Fibroblast of lung (primary cell): ENCODE results near the gene RFC4. TPM values are rescaled to one million over a fixed set of nuclear protein-coding genes. Genes with fewer than 3 reads are reported as not detected.

Experiments
- DNase-seq, 2 donors: peaks; one replicate each; pipeline versions ENCODE4 v3.0.0 to v3.0.0-alpha.2; 2010; ENCODE audit warnings: low read depth in 2 of 2
- H2AFZ ChIP-seq: 2 replicates; pipeline ENCODE4 v1.5.1; 2012; ENCODE audit warnings: low read length, control low read depth, inconsistent platforms
- H3K27ac ChIP-seq: 2 replicates; pipeline ENCODE4 v1.5.1; 2011; ENCODE audit warnings: low read length, control low read depth; ENCODE audit not compliant: insufficient read depth
- H3K27me3 ChIP-seq: 2 replicates; pipeline ENCODE4 v1.5.1; 2011; ENCODE audit warnings: mild to moderate bottlenecking, low read length; ENCODE audit not compliant: control insufficient read depth, insufficient read depth
- H3K36me3 ChIP-seq: 2 replicates; pipeline ENCODE4 v1.5.1; 2011; ENCODE audit warnings: low read length; ENCODE audit not compliant: control insufficient read depth, insufficient read depth
- H3K4me1 ChIP-seq: 2 replicates; pipeline ENCODE4 v1.5.1; 2011; ENCODE audit warnings: low read length; ENCODE audit not compliant: control insufficient read depth, insufficient read depth; ENCODE audit errors: extremely low read depth
- H3K4me2 ChIP-seq: 2 replicates; pipeline ENCODE4 v1.5.1; 2011; ENCODE audit warnings: low read length, control low read depth; ENCODE audit not compliant: insufficient read depth; ENCODE audit errors: extremely low read depth
- H3K4me3 ChIP-seq, 4 experiments: fragments of 200-600 bp in 1 of 4; sonication (generic) in 1 of 4; replicated peaks in 1 of 4; 2 replicates each; pipeline ENCODE4 v1.5.1; 2011 to 2016; ENCODE audit warnings: low read length in 4 of 4, low read depth in 3 of 4, mild to moderate bottlenecking in 3 of 4, control low read depth in 2 of 4, inconsistent platforms in 1 of 4, mixed read lengths in 1 of 4; ENCODE audit not compliant: insufficient read depth in 1 of 4; ENCODE audit errors: control extremely low read depth in 1 of 4
- H3K79me2 ChIP-seq: 2 replicates; pipeline ENCODE4 v1.5.1; 2012; ENCODE audit warnings: mild to moderate bottlenecking, low read length, inconsistent platforms; ENCODE audit not compliant: control insufficient read depth, insufficient read depth
- H3K9ac ChIP-seq: 2 replicates; pipeline ENCODE4 v1.5.1; 2011; ENCODE audit warnings: mild to moderate bottlenecking, low read length, control low read depth; ENCODE audit not compliant: insufficient read depth
- H3K9me3 ChIP-seq: 2 replicates; pipeline ENCODE4 v1.5.1; 2012; ENCODE audit warnings: low read depth, low read length; ENCODE audit not compliant: control insufficient read depth, insufficient read depth
- H4K20me1 ChIP-seq: 2 replicates; pipeline ENCODE4 v1.5.1; 2011; ENCODE audit warnings: low read length; ENCODE audit not compliant: control insufficient read depth, insufficient read depth; ENCODE audit errors: extremely low read depth
- EZH2 ChIP-seq: IDR thresholded peaks from 2 replicates; pipeline ENCODE4 v1.5.1; 2012; ENCODE audit warnings: low read length, control low read depth, mild to moderate bottlenecking; ENCODE audit errors: missing control alignments
- polyA plus RNA-seq, 2 donors: library from polyadenylated mRNA; depleted of rRNA in 1 of 2; stranded (reverse) in 1 of 2; unstranded in 1 of 2; fragments of >200 nt; gene quantifications; 2 replicates each; pipeline ENCODE4 v1.2.1, GENCODE V29; 2011 to 2012; ENCODE audit warnings: missing spikeins in 1 of 2
- total RNA-seq: library from RNA; depleted of rRNA; stranded (reverse); fragments of >200 nt; gene quantifications from 2 replicates; pipeline ENCODE4 v1.2.1, GENCODE V29; 2014
- TF ChIP-seq, protein P1 (sequence below), 2 donors: IDR thresholded peaks in 1 of 2; conservative IDR thresholded peaks in 1 of 2; 1 replicate in 1 of 2; 2 replicates in 1 of 2; pipeline ENCODE4 v1.5.1; 2011 to 2012; ENCODE audit warnings: low read length in 2 of 2, control low read depth in 1 of 2, inconsistent platforms in 1 of 2, low read depth in 1 of 2, mild to moderate bottlenecking in 1 of 2

The RFC4 gene
- total and polyA plus RNA-seq, 2 donors (not counting 1 experiment from before 2014, with no cell fraction given), result 15.0 to 16.8 TPM

DNA sequence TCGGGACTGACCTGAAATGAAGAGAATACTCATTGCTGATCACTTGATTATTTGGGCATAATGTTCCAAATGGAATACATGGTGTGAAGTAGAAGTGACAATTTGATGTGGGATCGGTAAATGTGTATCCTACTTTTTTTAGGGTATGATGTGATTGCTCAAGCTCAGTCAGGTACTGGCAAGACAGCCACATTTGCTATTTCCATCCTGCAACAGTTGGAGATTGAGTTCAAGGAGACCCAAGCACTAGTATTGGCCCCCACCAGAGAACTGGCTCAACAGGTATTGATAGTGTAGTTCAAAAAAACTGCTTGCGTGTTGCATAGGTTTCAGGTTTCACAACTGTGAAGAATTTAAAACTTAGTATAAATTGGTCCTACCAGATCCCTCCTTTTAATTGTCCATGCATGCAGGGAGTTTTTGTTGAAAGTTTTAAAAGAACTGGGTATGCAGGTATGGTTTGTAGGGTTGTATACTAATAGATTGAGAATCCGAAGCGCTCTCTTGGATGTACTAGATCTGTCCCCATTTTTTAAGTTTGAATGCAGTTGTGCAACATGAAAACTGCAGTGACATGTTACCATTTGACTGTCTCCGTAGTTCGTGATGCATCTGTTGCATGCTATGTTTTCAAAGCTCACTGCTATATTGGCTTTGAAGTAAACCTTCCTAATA is 21.3 kb downstream of the RFC4 start:
- peaks cover 22% of the 10 kb centered on the region for H3K36me3 ChIP-seq
- peak overlapping the region; percentile 97 to 100 (median 99) for H3K4me3 ChIP-seq
- H3K4me2 ChIP-seq, result peak overlapping the region; percentile 82
- peak overlapping the region; percentile 95 for H3K9ac ChIP-seq
- peaks cover 51% of the 10 kb centered on the region for H3K79me2 ChIP-seq
- no peaks in the 10 kb centered on the region for H3K9me3 ChIP-seq
- no peaks in the 10 kb centered on the region for H3K27me3 ChIP-seq
- peak overlapping the region; percentile 97 for H3K27ac ChIP-seq
- H3K4me1 ChIP-seq, result no peaks in the 10 kb centered on the region
- H2AFZ ChIP-seq, result no peak overlapping the region
- TF ChIP-seq EZH2, result no peak
- TF ChIP-seq, protein P1, sequence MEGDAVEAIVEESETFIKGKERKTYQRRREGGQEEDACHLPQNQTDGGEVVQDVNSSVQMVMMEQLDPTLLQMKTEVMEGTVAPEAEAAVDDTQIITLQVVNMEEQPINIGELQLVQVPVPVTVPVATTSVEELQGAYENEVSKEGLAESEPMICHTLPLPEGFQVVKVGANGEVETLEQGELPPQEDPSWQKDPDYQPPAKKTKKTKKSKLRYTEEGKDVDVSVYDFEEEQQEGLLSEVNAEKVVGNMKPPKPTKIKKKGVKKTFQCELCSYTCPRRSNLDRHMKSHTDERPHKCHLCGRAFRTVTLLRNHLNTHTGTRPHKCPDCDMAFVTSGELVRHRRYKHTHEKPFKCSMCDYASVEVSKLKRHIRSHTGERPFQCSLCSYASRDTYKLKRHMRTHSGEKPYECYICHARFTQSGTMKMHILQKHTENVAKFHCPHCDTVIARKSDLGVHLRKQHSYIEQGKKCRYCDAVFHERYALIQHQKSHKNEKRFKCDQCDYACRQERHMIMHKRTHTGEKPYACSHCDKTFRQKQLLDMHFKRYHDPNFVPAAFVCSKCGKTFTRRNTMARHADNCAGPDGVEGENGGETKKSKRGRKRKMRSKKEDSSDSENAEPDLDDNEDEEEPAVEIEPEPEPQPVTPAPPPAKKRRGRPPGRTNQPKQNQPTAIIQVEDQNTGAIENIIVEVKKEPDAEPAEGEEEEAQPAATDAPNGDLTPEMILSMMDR (conservative IDR thresholded peaks at IDR 0.05 in 1 of 2, IDR thresholded peaks at IDR 0.05 in 1 of 2; ENCODE audit: low read depth in 1 of 2, low read length in 2 of 2), result no peak
- no peak for DNase-seq
- H4K20me1 ChIP-seq, result peaks cover 14% of the 10 kb centered on the region

GRCh38 chr3:186783731-186784515 is 22.4 kb downstream of the RFC4 start:
- H4K20me1 ChIP-seq, result peaks cover 14% of the 10 kb centered on the region
- H3K9ac ChIP-seq, result peak overlapping the region; percentile 95
- no peak for TF ChIP-seq EZH2
- TF ChIP-seq, protein P1 (conservative IDR thresholded peaks at IDR 0.05 in 1 of 2, IDR thresholded peaks at IDR 0.05 in 1 of 2; ENCODE audit: low read depth in 1 of 2, low read length in 2 of 2), result no peak
- DNase-seq, result peak; percentile 59 to 83
- no peak overlapping the region for H2AFZ ChIP-seq
- H3K79me2 ChIP-seq, result peaks cover 48% of the 10 kb centered on the region
- H3K36me3 ChIP-seq, result peaks cover 20% of the 10 kb centered on the region
- H3K9me3 ChIP-seq, result no peaks in the 10 kb centered on the region
- H3K27me3 ChIP-seq, result no peaks in the 10 kb centered on the region
- no peaks in the 10 kb centered on the region for H3K4me1 ChIP-seq
- peak overlapping the region; percentile 97 to 100 (median 99) for H3K4me3 ChIP-seq
- peak overlapping the region; percentile 97 for H3K27ac ChIP-seq
- peak overlapping the region; percentile 82 for H3K4me2 ChIP-seq

GRCh38 chr3:186783058-186783730 is 23.1 kb downstream of the RFC4 start, which contains the start of gene EIF4A2:
Gene EIF4A2, plus strand, starts transcription at chr3:186783577. Its CDS starts 34 bp downstream, at chr3:186783611.
- Histone ChIP-seq H3K9me3 (no peaks in the 10 kb centered on the region), H3K79me2 (peaks cover 48% of the 10 kb centered on the region), H4K20me1 (peaks cover 14% of the 10 kb centered on the region), H3K27ac (peak within 1 kb of the TSS; percentile 97), H3K4me1 (no peaks in the 10 kb centered on the region), H3K36me3 (peaks cover 15% of the 10 kb centered on the region), H2AFZ (peak within 1 kb of the TSS; percentile 60), H3K27me3 (no peaks in the 10 kb centered on the region), H3K4me2 (peak within 1 kb of the TSS; percentile 82), H3K4me3 (peak within 1 kb of the TSS; percentile 97 to 100 (median 99)), H3K9ac (peak within 1 kb of the TSS; percentile 95)
- no peak for TF ChIP-seq EZH2
- TF ChIP-seq, protein P1 (conservative IDR thresholded peaks at IDR 0.05 in 1 of 2, IDR thresholded peaks at IDR 0.05 in 1 of 2; ENCODE audit: low read depth in 1 of 2, low read length in 2 of 2), result no peak
- peak; percentile 86 to 92 for DNase-seq
